GM18505 (cell line): ENCODE measurements around the gene PRLR.
"Not testable (repeated sequence)": the region's sequence is repeated elsewhere in the genome, so short reads cannot be mapped to it uniquely, and the experiment has no call there.

Experiments used
- ATAC-seq: cut with Tn5 transposase; IDR thresholded peaks from one replicate; pipeline ENCODE4 v1.9.1; 2021; ENCODE audit not compliant: unreplicated experiment
- POLR2A ChIP-seq: IDR thresholded peaks from 4 replicates; pipeline ENCODE4 v1.6.1; 2011; ENCODE audit warnings: borderline replicate concordance; ENCODE audit not compliant: insufficient read depth, insufficient read length; ENCODE audit errors: extremely low read depth

PRLR gene

GRCh38 chr5:35041261-35041660 is 189.0 kb downstream of the PRLR start:
- ATAC-seq = no peak
- no peak for TF ChIP-seq POLR2A

GRCh38 chr5:35038891-35039290 is 191.4 kb downstream of the PRLR start:
- ATAC-seq = no peak
- TF ChIP-seq POLR2A = no peak

DNA sequence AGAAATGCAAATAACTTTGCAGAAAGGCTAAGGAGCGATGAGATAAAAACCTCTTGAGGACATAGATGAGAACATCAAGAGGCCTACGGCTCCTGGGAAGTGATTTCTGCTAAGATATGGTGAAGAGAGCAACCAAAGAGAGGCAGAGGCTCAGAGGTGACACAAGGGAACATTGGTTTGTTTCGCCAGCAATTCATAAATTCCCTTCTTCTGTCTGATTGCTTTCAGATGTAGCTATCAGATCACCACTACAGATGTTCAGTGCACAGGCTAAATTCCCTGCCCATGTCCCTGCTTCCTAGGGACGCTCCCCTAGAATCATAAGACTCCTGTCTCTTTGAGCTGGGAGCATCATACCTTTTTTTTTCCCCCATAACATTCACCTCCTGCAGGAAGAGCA is 193.8 kb downstream of the PRLR start:
- no peak for ATAC-seq
- no peak for TF ChIP-seq POLR2A

DNA sequence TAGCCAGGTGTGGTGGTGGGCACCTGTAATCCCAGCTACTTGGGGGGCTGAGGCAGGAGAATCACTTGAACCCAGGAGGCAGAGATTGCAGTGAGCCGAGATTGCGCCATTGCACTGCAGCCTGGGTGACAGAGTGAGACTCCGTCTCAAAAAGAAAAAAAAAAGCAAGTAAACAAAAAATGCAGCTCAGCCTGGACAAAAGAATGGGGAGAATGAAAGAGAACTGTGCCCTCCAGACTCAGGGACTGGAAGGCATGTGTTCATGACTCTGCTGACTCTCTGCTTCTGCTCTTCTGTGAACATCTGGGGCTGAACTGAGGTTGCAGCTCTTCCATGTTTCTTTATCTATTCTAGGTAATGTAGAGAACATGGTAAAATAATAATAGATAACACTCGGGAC is 194.4 kb downstream of the PRLR start:
- ATAC-seq = not testable (repeated sequence)

DNA sequence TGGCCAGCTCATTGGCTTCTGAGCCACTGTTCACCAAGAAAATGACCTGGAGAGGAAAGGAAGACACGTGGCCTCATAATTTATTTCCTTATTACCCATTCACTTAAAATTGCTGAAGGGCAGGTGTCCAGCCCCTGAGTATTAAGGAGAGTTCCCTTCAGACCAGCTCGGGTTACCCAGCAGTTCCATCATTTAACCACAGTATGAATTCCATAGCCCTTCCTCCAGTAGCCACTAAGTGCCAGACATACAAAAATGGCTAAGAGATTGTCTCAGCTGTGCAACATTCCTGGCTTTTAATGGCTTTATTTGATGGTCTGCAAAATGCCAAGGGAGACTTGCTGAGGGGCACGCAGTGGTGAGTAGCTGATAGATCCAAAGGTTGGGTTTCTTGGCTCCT is 195.0 kb downstream of the PRLR start:
- no peak for ATAC-seq
- no peak for TF ChIP-seq POLR2A

DNA sequence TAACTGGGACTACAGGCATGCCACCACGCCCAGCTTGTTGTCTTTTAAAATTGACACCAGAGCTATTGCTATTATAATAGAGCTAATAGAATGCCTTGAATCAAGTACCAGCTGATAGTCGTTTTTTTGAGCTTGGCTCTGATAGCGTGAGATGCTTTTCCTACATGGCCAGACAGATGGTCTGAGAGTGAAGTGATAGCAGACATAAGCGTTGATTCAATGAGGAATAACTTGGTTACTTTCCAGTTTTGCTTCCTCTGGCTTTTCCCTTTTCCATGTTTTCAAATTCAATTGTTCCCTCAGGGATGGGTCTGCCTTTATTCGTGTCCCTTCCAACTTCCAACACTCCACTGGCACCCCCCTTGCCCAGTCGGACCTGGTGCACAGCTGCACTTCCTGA is 197.9 kb downstream of the PRLR start:
- TF ChIP-seq POLR2A = no peak

DNA sequence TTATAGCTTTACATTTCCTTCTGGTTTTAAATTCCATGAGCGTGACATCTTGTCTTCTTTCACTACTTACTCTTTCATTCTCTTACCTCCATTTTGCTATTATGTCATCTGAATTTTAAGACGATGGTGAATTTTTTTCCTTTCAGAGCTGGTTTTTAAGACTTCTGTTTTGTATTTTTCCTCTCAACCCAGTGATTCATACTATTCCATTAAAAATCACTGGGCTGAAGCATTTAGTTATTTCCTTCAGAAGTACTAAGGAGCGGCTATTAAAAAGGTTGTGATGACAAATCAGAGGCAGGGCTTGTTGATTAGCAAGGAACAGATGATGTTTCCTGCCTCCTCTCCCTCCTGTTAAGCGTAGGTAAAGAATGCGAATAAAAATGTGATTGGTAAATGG is 199.0 kb downstream of the PRLR start:
- no peak for TF ChIP-seq POLR2A
- no peak for ATAC-seq

More for the DNA sequence above, 197.9 kb downstream of the PRLR start:
- ATAC-seq = no peak

GRCh38 chr5:35030426-35031100 is 199.7 kb downstream of the PRLR start:
- no peak for TF ChIP-seq POLR2A
- no peak for ATAC-seq

DNA sequence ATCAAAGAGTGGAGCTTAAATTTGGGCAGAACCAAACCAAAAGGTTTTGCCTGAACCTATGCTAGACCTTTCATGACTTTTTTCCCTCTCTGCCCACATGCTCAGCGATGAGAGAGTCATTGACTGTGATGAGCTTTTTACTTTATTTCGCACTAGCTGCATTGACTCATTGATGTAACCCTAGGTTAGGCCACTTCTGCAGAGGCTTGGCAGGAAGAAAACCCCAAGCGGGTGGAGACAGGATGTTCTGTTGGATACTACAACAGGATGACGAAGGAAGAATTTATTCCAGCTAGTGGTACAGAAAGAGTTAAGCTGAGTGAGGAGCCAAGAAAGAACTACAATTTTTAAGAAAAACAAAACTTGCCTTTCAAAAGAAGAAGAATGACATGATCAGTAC is 201.0 kb downstream of the PRLR start:
- TF ChIP-seq POLR2A = no peak
- ATAC-seq = no peak

- TF ChIP-seq POLR2A = no peak
- no peak for ATAC-seq
These were observed 203.3 kb downstream of the PRLR start for GRCh38 chr5:35026941-35027340.

GRCh38 chr5:35026280-35026840 is 203.9 kb downstream of the PRLR start:
- TF ChIP-seq POLR2A = no peak
- ATAC-seq = no peak

- no peak for TF ChIP-seq POLR2A
- no peak for ATAC-seq
These were observed 205.3 kb downstream of the PRLR start for GRCh38 chr5:35024911-35025510.

- no peak for ATAC-seq
- TF ChIP-seq POLR2A = no peak
These were observed 206.7 kb downstream of the PRLR start for GRCh38 chr5:35023391-35024178.
